Neural progenitor cell (in vitro differentiated cells): ENCODE measurements around the gene FYN. TPM values are rescaled to one million over a fixed set of nuclear protein-coding genes. Genes with fewer than 3 reads are reported as not detected.

Experiments
- DNase-seq: peaks from one replicate; pipeline ENCODE4 v3.0.0-alpha.2; 2016; ENCODE audit warnings: low spot score
- H2AFZ ChIP-seq: fragments of 200-600 bp; sonication (generic); replicated peaks from 2 replicates; pipeline ENCODE4 v1.6.1; 2016; ENCODE audit warnings: antibody characterized with exemption
- H3F3A ChIP-seq: fragments of 200-600 bp; sonication (generic); 2 replicates; pipeline ENCODE4 v1.6.1; 2016; ENCODE audit warnings: antibody characterized with exemption, low read depth
- H3K27ac ChIP-seq: fragments of 200-600 bp; sonication (generic); 2 replicates; pipeline ENCODE4 v1.5.1; 2016; ENCODE audit warnings: mild to moderate bottlenecking
- H3K27me3 ChIP-seq: fragments of 200-600 bp; sonication (generic); 2 replicates; pipeline ENCODE4 v1.6.1; 2016; ENCODE audit warnings: mild to moderate bottlenecking, moderate library complexity
- H3K36me3 ChIP-seq: fragments of 200-600 bp; sonication (generic); 2 replicates; pipeline ENCODE4 v1.5.1; 2016
- H3K4me1 ChIP-seq: fragments of 200-600 bp; sonication (generic); 2 replicates; pipeline ENCODE4 v1.6.1; 2016; ENCODE audit warnings: mixed run types
- H3K4me2 ChIP-seq: fragments of 200-600 bp; sonication (generic); 2 replicates; pipeline ENCODE4 v1.6.1; 2016
- H3K4me3 ChIP-seq: fragments of 200-600 bp; sonication (generic); 2 replicates; pipeline ENCODE4 v1.5.1; 2016
- H3K79me2 ChIP-seq: fragments of 200-600 bp; sonication (generic); 2 replicates; pipeline ENCODE4 v1.6.1; 2016; ENCODE audit warnings: low read depth
- H3K9ac ChIP-seq: fragments of 200-600 bp; sonication (generic); 2 replicates; pipeline ENCODE4 v1.6.1; 2016
- H3K9me3 ChIP-seq: fragments of 200-600 bp; sonication (generic); 2 replicates; pipeline ENCODE4 v1.5.1; 2016; ENCODE audit warnings: low read depth
- H4K20me1 ChIP-seq: fragments of 200-600 bp; sonication (generic); 2 replicates; pipeline ENCODE4 v1.6.1; 2016; ENCODE audit warnings: low read depth
- H3K27ac Mint-ChIP-seq: 3 replicates; pipeline ENCODE4 v1.8.0; 2021; ENCODE audit warnings: mixed read lengths
- H3K27me3 Mint-ChIP-seq: 2 replicates; pipeline ENCODE4 v1.8.0; 2022; ENCODE audit warnings: low read depth, mild to moderate bottlenecking, inconsistent platforms, moderate library complexity, mixed read lengths; ENCODE audit not compliant: insufficient read depth
- H3K36me3 Mint-ChIP-seq: 3 replicates; pipeline ENCODE4 v1.8.0; 2021; ENCODE audit warnings: mixed read lengths
- H3K4me1 Mint-ChIP-seq: 3 replicates; pipeline ENCODE4 v1.8.0; 2021; ENCODE audit warnings: mixed read lengths
- H3K4me3 Mint-ChIP-seq: 3 replicates; pipeline ENCODE4 v1.8.0; 2021; ENCODE audit warnings: mild to moderate bottlenecking, moderate library complexity, mixed read lengths
- H3K9me3 Mint-ChIP-seq: 3 replicates; pipeline ENCODE4 v1.8.0; 2020; ENCODE audit warnings: mixed read lengths
- EZH2 ChIP-seq: fragments of 200-600 bp; sonication (generic); IDR thresholded peaks from 2 replicates; pipeline ENCODE4 v1.6.1; 2017; ENCODE audit warnings: antibody characterized with exemption, mild to moderate bottlenecking, moderate library complexity
- EZH2phosphoT487 ChIP-seq: fragments of 200-600 bp; sonication (generic); IDR thresholded peaks from 2 replicates; pipeline ENCODE4 v1.6.1; 2017; ENCODE audit warnings: antibody characterized with exemption
- total RNA-seq: library from RNA; depleted of rRNA; stranded (reverse); fragments of >200 nt; gene quantifications from 2 replicates; pipeline ENCODE4 v1.2.3, GENCODE V29; 2015; ENCODE audit warnings: low replicate concordance
- TF ChIP-seq, protein P1 (sequence below): fragments of 200-600 bp; sonication (generic); IDR thresholded peaks from 2 replicates; pipeline ENCODE4 v1.5.1; 2017; ENCODE audit warnings: antibody characterized with exemption, mild to moderate bottlenecking

The FYN gene
- total RNA-seq, 1 donor from 2014 or later, result 167 TPM

- Mint-ChIP-seq H3K4me3 (peak overlapping the region; percentile 52), H3K36me3 (peaks cover 40% of the 10 kb centered on the region), H3K27me3 (peaks cover 3% of the 10 kb centered on the region), H3K4me1 (peaks cover 65% of the 10 kb centered on the region), H3K27ac (peak overlapping the region; percentile 88), H3K9me3 (no peaks in the 10 kb centered on the region)
- peak overlapping the region; percentile 68 for H3K4me2 ChIP-seq
- no peak for DNase-seq
- no peaks in the 10 kb centered on the region for H3K36me3 ChIP-seq
- H3K9ac ChIP-seq, result no peak overlapping the region
- peaks cover 58% of the 10 kb centered on the region for H3F3A ChIP-seq
- TF ChIP-seq, protein P1, sequence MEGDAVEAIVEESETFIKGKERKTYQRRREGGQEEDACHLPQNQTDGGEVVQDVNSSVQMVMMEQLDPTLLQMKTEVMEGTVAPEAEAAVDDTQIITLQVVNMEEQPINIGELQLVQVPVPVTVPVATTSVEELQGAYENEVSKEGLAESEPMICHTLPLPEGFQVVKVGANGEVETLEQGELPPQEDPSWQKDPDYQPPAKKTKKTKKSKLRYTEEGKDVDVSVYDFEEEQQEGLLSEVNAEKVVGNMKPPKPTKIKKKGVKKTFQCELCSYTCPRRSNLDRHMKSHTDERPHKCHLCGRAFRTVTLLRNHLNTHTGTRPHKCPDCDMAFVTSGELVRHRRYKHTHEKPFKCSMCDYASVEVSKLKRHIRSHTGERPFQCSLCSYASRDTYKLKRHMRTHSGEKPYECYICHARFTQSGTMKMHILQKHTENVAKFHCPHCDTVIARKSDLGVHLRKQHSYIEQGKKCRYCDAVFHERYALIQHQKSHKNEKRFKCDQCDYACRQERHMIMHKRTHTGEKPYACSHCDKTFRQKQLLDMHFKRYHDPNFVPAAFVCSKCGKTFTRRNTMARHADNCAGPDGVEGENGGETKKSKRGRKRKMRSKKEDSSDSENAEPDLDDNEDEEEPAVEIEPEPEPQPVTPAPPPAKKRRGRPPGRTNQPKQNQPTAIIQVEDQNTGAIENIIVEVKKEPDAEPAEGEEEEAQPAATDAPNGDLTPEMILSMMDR, result no peak
- no peak for TF ChIP-seq EZH2
- TF ChIP-seq EZH2phosphoT487, result no peak
- H3K4me1 ChIP-seq, result peaks cover 77% of the 10 kb centered on the region
- H2AFZ ChIP-seq, result no peak overlapping the region
- H4K20me1 ChIP-seq, result no peaks in the 10 kb centered on the region
- H3K27me3 ChIP-seq, result no peaks in the 10 kb centered on the region
- no peaks in the 10 kb centered on the region for H3K79me2 ChIP-seq
- H3K4me3 ChIP-seq, result peak overlapping the region; percentile 21
- peak overlapping the region; percentile 93 for H3K27ac ChIP-seq
- H3K9me3 ChIP-seq, result no peaks in the 10 kb centered on the region
Observed at GRCh38 chr6:111673532-111673931, 199.7 kb downstream of the FYN start.

GRCh38 chr6:111672761-111673450 is 200.3 kb downstream of the FYN start:
- Mint-ChIP-seq H3K27me3 (peaks cover 3% of the 10 kb centered on the region), H3K36me3 (peaks cover 46% of the 10 kb centered on the region), H3K27ac (peak overlapping the region; percentile 93), H3K9me3 (no peaks in the 10 kb centered on the region), H3K4me3 (peak overlapping the region; percentile 52), H3K4me1 (peaks cover 65% of the 10 kb centered on the region)
- H3K36me3 ChIP-seq, result no peaks in the 10 kb centered on the region
- H3K4me1 ChIP-seq, result peaks cover 70% of the 10 kb centered on the region
- peaks cover 58% of the 10 kb centered on the region for H3F3A ChIP-seq
- no peaks in the 10 kb centered on the region for H3K79me2 ChIP-seq
- DNase-seq, result peak; percentile 60
- peak overlapping the region; percentile 21 for H3K4me3 ChIP-seq
- H2AFZ ChIP-seq, result no peak overlapping the region
- no peaks in the 10 kb centered on the region for H4K20me1 ChIP-seq
- H3K9ac ChIP-seq, result no peak overlapping the region
- no peaks in the 10 kb centered on the region for H3K27me3 ChIP-seq
- H3K27ac ChIP-seq, result peak overlapping the region; percentile 93
- TF ChIP-seq, protein P1, result no peak
- H3K9me3 ChIP-seq, result no peaks in the 10 kb centered on the region
- H3K4me2 ChIP-seq, result peak overlapping the region; percentile 68

DNA sequence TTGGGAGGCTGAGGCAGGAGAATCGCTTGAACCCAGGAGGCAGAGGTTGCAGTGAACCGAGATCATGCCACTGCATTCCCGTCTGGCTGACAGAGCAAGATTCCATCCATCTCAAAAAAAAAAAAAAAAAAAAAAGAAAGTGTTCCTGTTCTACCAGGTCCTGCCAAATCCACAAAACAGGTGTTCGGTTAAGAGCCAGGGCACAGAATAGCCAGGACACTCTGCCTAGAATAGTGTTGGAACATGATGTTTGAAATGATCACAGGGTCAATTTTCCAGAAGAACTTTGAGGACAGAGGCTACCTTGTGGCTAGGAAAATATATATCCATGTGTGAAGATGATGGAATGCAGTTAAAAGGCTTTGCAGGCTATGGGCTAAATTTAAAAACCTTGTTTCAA is 203.9 kb downstream of the FYN start:
- Histone ChIP-seq H4K20me1 (no peaks in the 10 kb centered on the region), H3K4me2 (no peak overlapping the region), H3K79me2 (no peaks in the 10 kb centered on the region), H3K27ac (no peak overlapping the region), H3K9ac (no peak overlapping the region), H3K9me3 (no peaks in the 10 kb centered on the region), H3K4me3 (no peak overlapping the region), H3K36me3 (no peaks in the 10 kb centered on the region), H3F3A (peaks cover 37% of the 10 kb centered on the region), H2AFZ (no peak overlapping the region), H3K4me1 (peaks cover 42% of the 10 kb centered on the region), H3K27me3 (no peaks in the 10 kb centered on the region)
- peaks cover 5% of the 10 kb centered on the region for H3K27me3 Mint-ChIP-seq
- no peak overlapping the region for H3K27ac Mint-ChIP-seq
- TF ChIP-seq EZH2, result no peak
- TF ChIP-seq EZH2phosphoT487, result no peak
- TF ChIP-seq, protein P1, result no peak
- no peak for DNase-seq
- peaks cover 53% of the 10 kb centered on the region for H3K36me3 Mint-ChIP-seq
- no peaks in the 10 kb centered on the region for H3K9me3 Mint-ChIP-seq
- peaks cover 46% of the 10 kb centered on the region for H3K4me1 Mint-ChIP-seq
- no peak overlapping the region for H3K4me3 Mint-ChIP-seq
